Measurements from ENCODE around the gene SLC44A2.

Gene SLC44A2

GRCh38 chr19:10692673-10693264, 67.4 kb downstream of the SLC44A2 start:
- Histone ChIP-seq H3K4me3 (ENCODE audit: low read length) (no peak overlapping the region), H3K4me1 (ENCODE audit: low read length) (no peaks in the 10 kb centered on the region), H3K9me3 (ENCODE audit: insufficient read depth, low read length) (no peaks in the 10 kb centered on the region), H3K4me2 (ENCODE audit: low read length) (no peak overlapping the region), H3K27me3 (ENCODE audit: low read depth, low read length) (no peaks in the 10 kb centered on the region), H4K20me1 (ENCODE audit: insufficient read depth, low read length) (peaks cover 37% of the 10 kb centered on the region), H3K9ac (ENCODE audit: low read length) (no peak overlapping the region), H3K36me3 (replicated peaks; ENCODE audit: low read depth, low read length) (peaks cover 51% of the 10 kb centered on the region), H2AFZ (ENCODE audit: low read depth, low read length) (no peak overlapping the region), H3K27ac (ENCODE audit: low read length) (no peak overlapping the region), H3K79me2 (ENCODE audit: low read length) (peaks cover 19% of the 10 kb centered on the region; the same call in 1 of the 2 replicates)
- no peak for TF ChIP-seq EZH2phosphoT487 (IDR thresholded peaks at IDR 0.05; ENCODE audit: low read depth)
- TF ChIP-seq CTCF (IDR thresholded peaks at IDR 0.05; ENCODE audit: low read depth, low read length): no peak
